ENCODE results near the gene NFIA. TPM values are rescaled to one million over a fixed set of nuclear protein-coding genes. Genes with fewer than 3 reads are reported as not detected.

The NFIA gene
- total and polyA plus RNA-seq, 10 of the 15 experiments (the other 5 are each of a cell fraction or from before 2014, with no cell fraction given) = 0.10 to 0.16 TPM; not detected in 8

DNA sequence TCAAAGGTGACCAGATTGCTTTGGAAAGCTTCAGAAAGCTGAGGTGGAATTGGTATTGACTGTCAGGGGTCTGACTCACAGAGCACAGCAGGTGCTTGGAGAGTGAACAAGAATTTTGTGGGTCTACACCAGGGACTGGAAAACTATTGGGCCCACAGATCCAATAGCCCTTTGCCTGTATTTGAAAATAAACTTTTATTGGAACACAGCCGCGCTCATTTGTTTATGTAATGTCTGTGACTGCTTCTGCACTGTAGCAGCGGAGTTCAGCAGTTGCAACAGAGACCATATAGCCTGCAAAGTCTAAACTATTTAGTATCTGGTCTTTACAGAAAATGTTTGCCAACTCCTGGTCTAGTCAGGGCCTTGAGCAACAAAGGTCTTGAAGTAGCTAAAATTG is 315.6 kb downstream of the NFIA start (continued):
- TF ChIP-seq ZSCAN29 (IDR thresholded peaks at IDR 0.05) (no peak), MEF2A (IDR thresholded peaks at IDR 0.05; ENCODE audit: insufficient read depth, low read depth, low read length) (no peak), BACH1 (IDR thresholded peaks at IDR 0.05; ENCODE audit: borderline replicate concordance) (no peak), JUND (IDR thresholded peaks at IDR 0.05; ENCODE audit: low read depth, low read length) (no peak), BCL11A (IDR thresholded peaks at IDR 0.05; ENCODE audit: low read depth, low read length) (no peak), POLR2A (IDR thresholded peaks at IDR 0.05; ENCODE audit: low read depth, low read length) (no peak), POLR2AphosphoS2 (IDR thresholded peaks at IDR 0.05; ENCODE audit: low read depth, low read length) (no peak), RUNX3 (IDR thresholded peaks at IDR 0.05; ENCODE audit: low read length) (no peak)
- TF ChIP-seq, protein P1, sequence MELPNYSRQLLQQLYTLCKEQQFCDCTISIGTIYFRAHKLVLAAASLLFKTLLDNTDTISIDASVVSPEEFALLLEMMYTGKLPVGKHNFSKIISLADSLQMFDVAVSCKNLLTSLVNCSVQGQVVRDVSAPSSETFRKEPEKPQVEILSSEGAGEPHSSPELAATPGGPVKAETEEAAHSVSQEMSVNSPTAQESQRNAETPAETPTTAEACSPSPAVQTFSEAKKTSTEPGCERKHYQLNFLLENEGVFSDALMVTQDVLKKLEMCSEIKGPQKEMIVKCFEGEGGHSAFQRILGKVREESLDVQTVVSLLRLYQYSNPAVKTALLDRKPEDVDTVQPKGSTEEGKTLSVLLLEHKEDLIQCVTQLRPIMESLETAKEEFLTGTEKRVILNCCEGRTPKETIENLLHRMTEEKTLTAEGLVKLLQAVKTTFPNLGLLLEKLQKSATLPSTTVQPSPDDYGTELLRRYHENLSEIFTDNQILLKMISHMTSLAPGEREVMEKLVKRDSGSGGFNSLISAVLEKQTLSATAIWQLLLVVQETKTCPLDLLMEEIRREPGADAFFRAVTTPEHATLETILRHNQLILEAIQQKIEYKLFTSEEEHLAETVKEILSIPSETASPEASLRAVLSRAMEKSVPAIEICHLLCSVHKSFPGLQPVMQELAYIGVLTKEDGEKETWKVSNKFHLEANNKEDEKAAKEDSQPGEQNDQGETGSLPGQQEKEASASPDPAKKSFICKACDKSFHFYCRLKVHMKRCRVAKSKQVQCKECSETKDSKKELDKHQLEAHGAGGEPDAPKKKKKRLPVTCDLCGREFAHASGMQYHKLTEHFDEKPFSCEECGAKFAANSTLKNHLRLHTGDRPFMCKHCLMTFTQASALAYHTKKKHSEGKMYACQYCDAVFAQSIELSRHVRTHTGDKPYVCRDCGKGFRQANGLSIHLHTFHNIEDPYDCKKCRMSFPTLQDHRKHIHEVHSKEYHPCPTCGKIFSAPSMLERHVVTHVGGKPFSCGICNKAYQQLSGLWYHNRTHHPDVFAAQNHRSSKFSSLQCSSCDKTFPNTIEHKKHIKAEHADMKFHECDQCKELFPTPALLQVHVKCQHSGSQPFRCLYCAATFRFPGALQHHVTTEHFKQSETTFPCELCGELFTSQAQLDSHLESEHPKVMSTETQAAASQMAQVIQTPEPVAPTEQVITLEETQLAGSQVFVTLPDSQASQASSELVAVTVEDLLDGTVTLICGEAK (IDR thresholded peaks at IDR 0.05; ENCODE audit: borderline replicate concordance) = no peak
- TF ChIP-seq, protein P2, sequence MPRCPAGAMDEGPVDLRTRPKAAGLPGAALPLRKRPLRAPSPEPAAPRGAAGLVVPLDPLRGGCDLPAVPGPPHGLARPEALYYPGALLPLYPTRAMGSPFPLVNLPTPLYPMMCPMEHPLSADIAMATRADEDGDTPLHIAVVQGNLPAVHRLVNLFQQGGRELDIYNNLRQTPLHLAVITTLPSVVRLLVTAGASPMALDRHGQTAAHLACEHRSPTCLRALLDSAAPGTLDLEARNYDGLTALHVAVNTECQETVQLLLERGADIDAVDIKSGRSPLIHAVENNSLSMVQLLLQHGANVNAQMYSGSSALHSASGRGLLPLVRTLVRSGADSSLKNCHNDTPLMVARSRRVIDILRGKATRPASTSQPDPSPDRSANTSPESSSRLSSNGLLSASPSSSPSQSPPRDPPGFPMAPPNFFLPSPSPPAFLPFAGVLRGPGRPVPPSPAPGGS (IDR thresholded peaks at IDR 0.05; ENCODE audit: borderline replicate concordance, insufficient read depth, low read depth, low read length, poor library complexity, severe bottlenecking) = no peak
- TF ChIP-seq, protein P3, sequence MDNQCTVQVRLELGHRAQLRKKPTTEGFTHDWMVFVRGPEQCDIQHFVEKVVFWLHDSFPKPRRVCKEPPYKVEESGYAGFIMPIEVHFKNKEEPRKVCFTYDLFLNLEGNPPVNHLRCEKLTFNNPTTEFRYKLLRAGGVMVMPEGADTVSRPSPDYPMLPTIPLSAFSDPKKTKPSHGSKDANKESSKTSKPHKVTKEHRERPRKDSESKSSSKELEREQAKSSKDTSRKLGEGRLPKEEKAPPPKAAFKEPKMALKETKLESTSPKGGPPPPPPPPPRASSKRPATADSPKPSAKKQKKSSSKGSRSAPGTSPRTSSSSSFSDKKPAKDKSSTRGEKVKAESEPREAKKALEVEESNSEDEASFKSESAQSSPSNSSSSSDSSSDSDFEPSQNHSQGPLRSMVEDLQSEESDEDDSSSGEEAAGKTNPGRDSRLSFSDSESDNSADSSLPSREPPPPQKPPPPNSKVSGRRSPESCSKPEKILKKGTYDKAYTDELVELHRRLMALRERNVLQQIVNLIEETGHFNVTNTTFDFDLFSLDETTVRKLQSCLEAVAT (IDR thresholded peaks at IDR 0.05) = no peak

Measured in GM12878 (cell line).